NCI-H1417 treated with DMSO at 0.1 percent for 48 hours (cell line): ENCODE measurements around the gene ACAP3.

Experiments used
- DNase-seq: peaks from one replicate; lab custom pipeline; 2025; lab: John Stamatoyannopoulos, UW

ACAP3 gene

DNA sequence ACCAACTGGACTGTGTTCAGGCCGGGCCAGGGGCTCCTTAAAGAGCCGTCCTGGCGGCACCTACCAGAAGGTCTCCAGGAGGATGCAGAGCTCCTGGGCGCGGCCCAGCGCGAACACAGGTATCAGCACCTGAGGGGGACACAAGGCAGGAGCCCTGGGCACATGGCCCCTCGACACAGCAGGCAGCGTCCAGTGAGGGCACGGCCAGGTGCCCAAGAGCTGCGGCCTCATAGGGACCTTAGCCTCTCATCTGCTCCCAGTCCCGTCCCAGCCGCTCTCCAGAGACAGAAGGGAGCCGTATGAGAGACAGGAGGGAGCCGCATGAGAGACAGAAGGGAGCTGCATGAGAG lies 6.5 kb upstream of the ACAP3 start:
- DNase-seq = no peak

DNA sequence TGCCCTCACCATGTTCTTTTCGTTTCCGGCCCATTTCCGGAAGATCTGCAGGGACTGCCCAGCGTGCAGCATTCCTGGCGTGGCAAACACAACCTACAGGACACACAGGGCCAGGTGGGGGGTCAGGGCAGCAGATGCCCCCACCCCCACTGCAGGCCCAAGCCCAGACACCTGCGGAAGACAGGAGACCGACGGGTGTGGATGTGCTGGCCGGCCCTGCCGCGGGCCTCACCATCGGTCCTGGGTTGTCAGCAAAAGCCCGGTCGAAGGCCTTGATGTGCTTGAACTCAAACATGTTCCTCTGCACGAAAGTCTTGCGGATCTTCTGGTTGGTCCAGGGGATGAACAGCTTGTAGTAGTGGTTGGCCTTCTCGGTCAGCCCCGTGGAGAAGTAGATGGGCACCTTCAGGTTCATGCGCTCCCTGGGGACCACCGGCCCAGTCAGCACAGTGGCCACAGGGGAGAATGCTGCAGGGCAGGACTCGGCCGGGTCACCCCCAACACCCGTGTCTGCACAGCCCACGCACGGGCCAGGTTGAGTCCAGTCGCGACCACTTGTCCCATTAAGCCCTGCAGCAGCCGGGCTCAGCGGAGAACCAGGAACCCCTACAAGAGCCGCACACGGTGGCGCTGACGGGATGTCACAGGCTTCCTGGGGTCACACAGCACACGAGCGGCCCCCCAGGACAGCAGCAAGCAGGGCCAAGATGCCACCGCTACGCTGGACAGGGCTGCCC lies 5.9 kb upstream of the ACAP3 start:
- no peak for DNase-seq

DNA sequence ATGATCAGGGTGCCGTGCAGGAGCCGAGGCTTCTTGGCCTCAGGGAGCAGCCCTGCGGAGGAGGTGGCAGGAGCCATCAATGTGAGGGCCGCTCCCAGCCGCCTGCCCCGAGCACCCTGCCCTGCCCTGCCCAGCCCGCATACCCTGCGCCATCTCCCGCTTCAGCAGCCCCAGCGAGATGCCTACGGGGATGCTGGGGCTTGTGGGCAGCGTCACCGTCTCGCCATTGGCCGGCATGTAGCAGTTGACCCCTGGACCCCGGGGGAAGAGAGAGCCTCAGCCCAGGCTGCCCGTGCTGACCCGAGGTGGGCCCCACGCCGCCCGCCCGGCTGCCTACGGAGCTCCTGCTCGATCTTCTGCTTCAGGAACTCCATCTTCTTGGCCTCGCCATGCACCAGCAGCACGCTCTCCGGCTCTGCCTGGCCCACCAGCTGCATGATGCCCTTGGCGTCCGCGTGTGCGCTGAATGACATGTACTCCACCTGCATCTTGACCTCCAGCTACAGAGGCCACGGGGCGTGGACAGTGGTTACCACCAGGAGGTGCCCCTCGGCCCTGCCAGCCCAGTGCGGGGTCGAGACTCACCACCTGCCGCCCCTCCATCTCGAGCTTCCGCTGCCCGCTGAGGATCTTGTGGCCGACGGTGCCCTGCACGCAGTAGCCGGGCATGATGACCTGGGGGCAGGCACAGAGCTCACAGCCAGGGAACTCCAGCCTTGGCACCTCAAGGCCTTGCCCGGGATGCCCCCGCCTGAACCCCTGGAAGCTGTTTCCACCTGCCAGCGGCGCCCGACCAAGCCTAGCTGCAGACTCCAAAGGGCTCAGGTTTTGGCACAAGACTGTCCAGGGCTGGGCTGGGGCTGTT lies 5.0 kb upstream of the ACAP3 start:
- DNase-seq = no peak

DNA sequence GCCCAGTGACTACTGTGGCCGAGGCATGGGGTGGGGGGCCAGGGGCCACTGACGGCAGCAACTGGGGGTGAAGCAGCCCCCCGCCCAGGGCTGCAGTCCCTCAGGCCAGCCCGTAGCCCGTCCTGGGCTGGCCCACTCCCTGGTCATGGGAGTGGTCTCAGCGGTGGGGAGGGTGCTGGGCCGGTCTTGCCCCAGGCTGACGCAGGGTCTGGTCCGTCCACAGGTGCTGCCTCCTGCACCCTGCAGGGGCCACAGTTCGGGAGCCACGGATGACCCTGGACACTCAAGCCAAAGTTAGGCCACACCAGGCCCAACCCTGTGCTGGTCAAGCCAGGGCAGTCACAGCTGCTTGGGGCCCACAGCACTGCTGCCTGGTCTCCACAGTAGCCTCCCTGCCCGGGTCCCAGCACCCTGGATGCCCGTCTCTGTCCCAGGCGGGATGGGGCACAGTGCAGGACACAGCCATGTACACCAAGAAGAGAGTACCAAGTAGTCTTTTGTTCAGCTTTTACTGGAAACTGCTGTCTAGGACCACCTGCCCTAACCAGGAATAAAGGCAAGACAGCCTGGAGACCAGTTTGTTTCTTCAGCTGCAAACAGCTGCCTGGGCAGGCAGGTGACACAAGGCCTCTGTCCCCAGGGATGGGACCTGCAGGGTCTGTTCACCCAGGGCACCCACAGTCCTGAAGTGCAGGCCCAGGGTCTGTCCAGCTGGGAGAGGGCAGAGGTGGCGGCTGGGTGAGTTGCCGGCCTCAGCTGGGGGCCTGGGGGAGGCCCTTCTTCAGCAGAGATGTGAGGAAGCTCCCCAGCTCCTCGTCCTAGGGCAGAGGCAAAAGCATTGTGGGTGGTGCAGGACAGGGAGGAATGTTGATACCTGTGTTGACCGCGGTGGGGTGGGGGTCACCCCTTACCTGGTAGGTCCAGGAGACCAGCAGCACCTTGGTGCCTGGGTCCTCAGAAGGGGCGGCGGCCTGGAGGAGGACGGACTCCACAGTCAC lies 3.7 kb upstream of the ACAP3 start:
- no peak for DNase-seq

- DNase-seq = no peak
These were observed 2.8 kb upstream of the ACAP3 start for GRCh38 chr1:1310476-1311053.

GRCh38 chr1:1310109-1310385 lies 2.3 kb upstream of the ACAP3 start:
- no peak for DNase-seq

DNA sequence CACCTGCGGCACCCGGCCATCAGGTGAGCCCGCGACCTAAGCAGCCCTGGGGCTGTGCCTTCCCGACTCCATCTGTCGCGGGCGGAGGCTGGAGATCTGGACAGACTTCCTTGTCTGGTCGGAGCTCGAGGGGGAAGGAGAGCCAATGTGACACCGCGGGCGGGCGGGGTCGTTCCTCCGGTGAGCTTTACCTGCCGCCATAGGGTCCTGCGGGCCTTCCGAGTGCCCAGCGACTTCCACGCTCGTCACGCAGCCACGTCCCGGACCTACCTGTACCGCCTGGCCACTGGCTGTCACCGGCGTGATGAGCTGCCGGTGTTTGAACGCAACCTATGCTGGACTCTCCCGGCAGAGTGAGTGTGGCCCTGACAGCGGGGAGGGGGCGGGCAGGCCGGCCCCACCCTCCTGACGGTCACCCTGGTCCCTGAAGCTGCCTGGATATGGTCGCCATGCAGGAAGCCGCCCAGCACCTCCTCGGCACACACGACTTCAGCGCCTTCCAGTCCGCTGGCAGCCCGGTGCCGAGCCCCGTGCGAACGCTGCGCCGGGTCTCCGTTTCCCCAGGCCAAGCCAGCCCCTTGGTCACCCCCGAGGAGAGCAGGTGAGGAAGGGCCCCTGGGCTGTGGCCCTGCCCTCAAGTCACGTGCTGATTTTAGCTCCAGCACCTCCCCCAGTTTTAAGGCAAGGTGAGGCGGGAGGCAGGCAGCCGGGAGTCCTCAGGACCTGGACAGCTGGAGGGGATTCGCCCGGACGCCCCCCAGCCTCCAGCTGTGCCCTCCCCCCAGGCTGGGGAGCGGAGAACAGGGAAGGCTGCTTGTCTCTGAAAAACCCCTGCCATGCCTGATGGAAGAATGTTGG lies 1.8 kb upstream of the ACAP3 start:
- DNase-seq = no peak

GRCh38 chr1:1308756-1309250 lies 1.1 kb upstream of the ACAP3 start:
- DNase-seq = no peak

GRCh38 chr1:1307261-1307922 lies 338 bp downstream of the ACAP3 start:
- DNase-seq = no peak

- no peak for DNase-seq
These were observed 969 bp downstream of the ACAP3 start for GRCh38 chr1:1306661-1307260.

DNA sequence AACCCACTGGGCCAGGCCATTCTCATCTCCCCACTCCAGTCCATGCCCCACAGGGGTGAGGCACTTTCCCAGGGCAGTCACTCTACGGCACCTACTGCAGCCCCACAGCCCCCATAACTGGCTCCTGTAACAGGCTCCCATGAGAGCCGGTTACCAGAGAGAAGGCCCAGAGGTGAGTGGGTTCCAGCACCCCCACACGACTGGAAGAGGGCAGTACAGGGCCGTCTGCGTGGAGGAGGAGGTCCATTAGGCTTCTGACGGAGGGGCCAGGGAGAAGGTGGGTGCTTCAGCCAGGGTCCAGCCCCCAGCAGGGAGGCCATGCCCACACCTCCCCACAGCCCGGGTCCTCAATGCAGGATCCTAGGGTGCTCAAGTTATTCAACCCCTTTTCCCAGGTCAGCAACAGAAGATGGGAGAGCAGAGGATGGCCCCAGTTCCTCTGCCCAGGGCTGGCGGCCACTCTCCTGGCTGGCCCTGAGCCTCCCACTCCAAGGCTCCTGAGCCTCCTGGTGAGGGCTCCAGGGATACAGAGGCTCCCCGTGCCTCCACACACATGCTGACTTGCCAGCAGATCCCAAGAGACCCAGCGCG lies 1.6 kb downstream of the ACAP3 start:
- no peak for DNase-seq

DNA sequence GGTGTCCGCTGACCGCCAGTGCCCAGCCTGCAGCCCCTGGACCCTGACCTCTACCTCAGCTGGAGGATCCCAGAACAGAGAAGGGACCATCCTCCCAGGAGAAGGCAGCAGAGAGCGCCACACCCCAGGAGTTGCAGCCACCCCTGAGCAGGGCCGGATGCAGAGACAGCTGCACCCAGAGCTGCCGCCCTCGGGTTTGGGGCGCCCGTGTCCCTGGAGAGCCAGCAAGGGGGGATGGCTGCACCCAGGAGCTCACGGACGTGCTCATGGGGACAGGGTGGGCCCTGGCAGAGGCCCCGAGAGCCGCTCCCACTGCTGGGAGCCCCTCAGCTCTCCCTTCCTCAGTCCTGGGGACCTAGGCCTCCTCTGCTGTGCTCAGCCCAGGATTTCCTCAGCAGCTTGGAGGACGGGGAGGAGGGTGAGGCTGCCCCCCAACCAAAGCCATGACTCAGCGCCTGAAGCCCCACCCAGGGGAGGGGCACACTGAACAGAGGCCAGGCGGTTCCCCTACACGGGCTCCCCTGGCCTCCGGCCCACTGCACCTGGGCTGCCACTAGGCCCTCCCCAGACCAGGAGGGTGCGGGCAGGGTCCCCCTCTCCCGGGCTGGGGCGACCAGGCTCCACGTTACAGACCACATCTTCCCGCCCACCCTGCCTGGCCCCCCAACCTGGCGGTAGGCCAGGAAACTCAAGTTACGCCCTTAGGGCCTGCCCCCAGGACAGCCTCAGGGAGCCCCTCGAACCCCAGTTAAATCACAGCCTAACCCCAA lies 2.2 kb downstream of the ACAP3 start:
- DNase-seq = no peak

- DNase-seq = no peak
These were observed 3.1 kb downstream of the ACAP3 start for GRCh38 chr1:1304331-1305299.

DNA sequence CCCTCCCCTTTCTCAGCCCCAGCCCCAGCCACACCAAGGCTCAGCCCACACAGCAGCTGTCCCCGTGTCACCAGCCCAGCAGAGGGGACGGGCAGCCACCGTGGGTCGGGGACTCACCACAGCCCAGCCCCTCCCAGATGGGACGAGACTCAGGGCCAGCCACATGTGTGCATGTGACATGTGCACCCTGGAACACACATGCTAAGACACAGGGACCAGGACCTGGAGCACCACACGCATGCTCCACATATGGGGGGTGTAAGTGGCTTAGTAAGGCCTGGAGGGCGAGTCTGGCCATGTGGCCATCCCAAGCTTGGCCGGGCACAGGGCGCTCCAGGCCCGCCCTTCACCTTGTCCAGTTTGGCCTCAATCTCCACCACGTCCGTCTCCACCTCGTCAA lies 4.0 kb downstream of the ACAP3 start:
- no peak for DNase-seq

DNA sequence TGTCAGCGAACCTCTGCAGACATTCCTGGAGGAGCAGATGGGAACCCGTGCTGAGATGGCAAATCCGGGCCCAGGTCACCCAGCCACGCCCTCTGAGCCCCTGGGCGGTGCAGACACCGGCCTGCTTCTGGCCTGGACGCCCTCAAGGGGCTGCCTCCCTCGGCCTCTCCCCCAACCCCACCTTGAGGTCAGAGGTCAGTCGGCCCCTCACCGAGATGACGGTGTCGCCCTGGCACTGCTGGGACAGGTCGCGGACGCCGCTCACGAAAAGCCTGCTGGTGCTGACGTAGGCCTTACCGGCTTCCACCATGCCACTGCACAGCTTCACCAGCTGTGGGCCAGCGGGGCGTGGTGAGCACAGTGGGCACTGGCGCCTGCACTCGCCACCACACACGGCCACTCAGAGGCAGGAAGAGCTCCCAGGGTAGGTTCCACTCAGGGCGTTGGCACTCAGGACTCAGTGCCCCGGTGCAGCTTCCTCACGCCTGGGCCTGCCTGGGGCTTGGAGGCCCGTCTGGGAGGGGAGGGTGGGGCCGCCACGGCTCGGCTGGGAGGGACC lies 4.7 kb downstream of the ACAP3 start:
- no peak for DNase-seq

DNA sequence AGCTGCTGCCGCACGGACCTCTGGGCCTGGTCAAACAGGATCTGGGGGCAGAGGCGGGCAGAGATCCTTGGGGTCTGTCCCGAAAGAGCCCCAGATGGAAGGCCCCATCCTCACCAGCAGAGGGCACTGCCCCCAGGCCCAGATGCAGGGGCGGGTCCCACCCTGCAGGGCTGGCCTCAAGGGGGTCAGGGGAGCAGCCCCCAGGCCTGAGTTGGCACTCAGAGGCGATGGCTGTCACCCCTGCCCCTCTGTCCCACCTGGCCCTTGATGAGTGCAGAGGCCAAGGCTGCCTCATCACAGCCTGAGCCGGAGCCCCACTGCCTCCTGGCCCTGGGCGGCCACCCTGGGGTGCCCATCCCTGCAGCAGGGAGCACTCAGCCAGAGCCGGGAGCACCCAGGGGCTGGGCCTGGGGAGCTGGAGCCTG lies 5.7 kb downstream of the ACAP3 start:
- DNase-seq = no peak

- DNase-seq = no peak
These were observed 7.4 kb downstream of the ACAP3 start for GRCh38 chr1:1300352-1300739.
